Activated naive CD4-positive, alpha-beta T cell treated with anti-CD3 and anti-CD28 coated beads, Interleukin-2, amount 50 U/mL, for 72 hours (primary cell): Measurements from ENCODE around the gene FAM174C. TPM values are rescaled to one million over a fixed set of nuclear protein-coding genes. Genes with fewer than 3 reads are reported as not detected.

Source experiments
- total RNA-seq, 2 donors: library from RNA; stranded (reverse); gene quantifications; one replicate each; pipeline ENCODE4 v1.2.3, GENCODE V29; 2022

Gene FAM174C
- total RNA-seq, 2 donors from 2014 or later = 42.1 to 76.0 TPM

Other genes starting within 250 kb of the FAM174C start
- gene CNN2, start 248.9 kb upstream of the FAM174C start, total RNA-seq = 100 to 1,000 TPM; 187 to 254 TPM
- gene ABCA7, start 235.4 kb upstream of the FAM174C start, total RNA-seq = 100 to 1,000 TPM in 1 of 2 donors, 10 to 100 TPM in 1; 17.8 to 105 TPM
- gene ARHGAP45, start 208.4 kb upstream of the FAM174C start, total RNA-seq = 100 to 1,000 TPM; 171 to 174 TPM
- 100 to 1,000 TPM; 248 to 259 TPM for gene POLR2E, start 180.2 kb upstream of the FAM174C start, total RNA-seq
- gene GPX4, start 171.5 kb upstream of the FAM174C start, total RNA-seq = 100 to 1,000 TPM; 154 to 316 TPM
- gene SBNO2, start 101.3 kb upstream of the FAM174C start, total RNA-seq = 100 to 1,000 TPM; 113 to 144 TPM
- gene STK11, start 69.8 kb upstream of the FAM174C start, total RNA-seq = 10 to 100 TPM; 73.1 to 86.4 TPM
- 1 to 10 TPM; 1.0 to 1.6 TPM for gene CBARP, start 37.5 kb upstream of the FAM174C start, total RNA-seq
- 100 to 1,000 TPM; 114 to 201 TPM for gene ATP5F1D, start 33.8 kb upstream of the FAM174C start, total RNA-seq
- 100 to 1,000 TPM in 1 of 2 donors, 10 to 100 TPM in 1; 52.9 to 113 TPM for gene MIDN, start 26.9 kb upstream of the FAM174C start, total RNA-seq
- gene CIRBP, start 6.2 kb upstream of the FAM174C start, total RNA-seq = 100 to 1,000 TPM; 148 to 157 TPM
- gene EFNA2, start 10.3 kb downstream of the FAM174C start, total RNA-seq = under 1 TPM in 1 of 2 donors, not detected in 1; 0.25 TPM
- 100 to 1,000 TPM in 1 of 2 donors, 10 to 100 TPM in 1; 89.4 to 105 TPM for gene NDUFS7, start 108.4 kb downstream of the FAM174C start, total RNA-seq
- 10 to 100 TPM in 1 of 2 donors, 1 to 10 TPM in 1; 4.2 to 30.2 TPM for gene GAMT, start 126.0 kb downstream of the FAM174C start, total RNA-seq
- gene DAZAP1, start 132.1 kb downstream of the FAM174C start, total RNA-seq = 100 to 1,000 TPM; 194 to 298 TPM
- 1,000 to 10,000 TPM; 1,495 to 1,747 TPM for gene RPS15, start 162.9 kb downstream of the FAM174C start, total RNA-seq
- gene APC2, start 174.6 kb downstream of the FAM174C start, total RNA-seq = under 1 TPM; 0.09 to 0.14 TPM
- 10 to 100 TPM; 24.5 to 29.3 TPM for gene C19orf25, start 203.7 kb downstream of the FAM174C start, total RNA-seq
- gene PCSK4, start 214.8 kb downstream of the FAM174C start, total RNA-seq = 1 to 10 TPM; 8.4 to 9.4 TPM
- 1 to 10 TPM; 1.4 to 2.9 TPM for gene REEP6, start 215.7 kb downstream of the FAM174C start, total RNA-seq
- 1 to 10 TPM; 2.0 to 6.0 TPM for gene ADAMTSL5, start 237.5 kb downstream of the FAM174C start, total RNA-seq
- gene PLK5, start 248.5 kb downstream of the FAM174C start, total RNA-seq = not detected